Thyroid gland (tissue), 4 donors: ENCODE data around the gene CDYL2. TPM values are rescaled to one million over a fixed set of nuclear protein-coding genes. Genes with fewer than 3 reads are reported as not detected.

Experiments used
- DNase-seq, 2 donors: peaks; one replicate each; pipeline ENCODE4 v3.0.0-alpha.2; 2019
- H3K27ac ChIP-seq, 3 donors: fragments of 200-600 bp; sonication (generic); 1 replicate in 2 of 3; 2 replicates in 1 of 3; pipeline ENCODE4 v1.5.1; 2016 to 2019; ENCODE audit warnings: mild to moderate bottlenecking in 1 of 3, moderate library complexity in 1 of 3
- H3K27me3 ChIP-seq: fragments of 200-600 bp; sonication (generic); one replicate; pipeline ENCODE4 v1.5.1; 2019
- H3K36me3 ChIP-seq, 2 donors: fragments of 200-600 bp; sonication (generic); one replicate each; pipeline ENCODE4 v1.5.1; 2016 to 2019
- H3K4me1 ChIP-seq, 2 donors: fragments of 200-600 bp; sonication (generic); one replicate each; pipeline ENCODE4 v1.5.1; 2017 to 2019
- H3K4me3 ChIP-seq, 3 donors: fragments of 200-600 bp; sonication (generic); replicated peaks in 1 of 3; 1 replicate in 2 of 3; 2 replicates in 1 of 3; pipeline ENCODE4 v1.5.1; 2016; ENCODE audit warnings: mild to moderate bottlenecking in 1 of 3
- H3K9me3 ChIP-seq: fragments of 200-600 bp; sonication (generic); one replicate; pipeline ENCODE4 v1.5.1; 2017
- CTCF ChIP-seq, 6 experiments: fragments of 200-600 bp in 3 of 6; fragments of 450-650 bp in 3 of 6; sonication (generic) in 3 of 6; IDR thresholded peaks; one replicate each; pipeline ENCODE4 v1.5.1; 2016 to 2019; ENCODE audit warnings: antibody characterized with exemption in 6 of 6, mild to moderate bottlenecking in 2 of 6, inconsistent platforms in 1 of 6, moderate library complexity in 1 of 6
- POLR2A ChIP-seq, 2 donors: fragments of 450-650 bp; IDR thresholded peaks; one replicate each; pipeline ENCODE4 v1.6.1; 2017; ENCODE audit warnings: antibody characterized with exemption in 2 of 2, mild to moderate bottlenecking in 2 of 2, moderate library complexity in 1 of 2
- WGBS, 2 donors: methylation state at CpG; one replicate each; pipeline ENCODE4 v1.1.5; 2017; 5-methylcytosine and 5-hydroxymethylcytosine counted together
- intact Hi-C: fragments of 100-400 bp; cut with DNase I; formaldehyde crosslinking; loops from one replicate; pipeline ENCODE4 v1.15.1; 2023
- total RNA-seq, 4 donors: library from RNA; depleted of rRNA; stranded (reverse); fragments of >200 nt; gene quantifications; one replicate each; pipeline ENCODE4 v1.2.3, GENCODE V29; 2016

CDYL2 gene
- total RNA-seq, 4 donors from 2014 or later, result 3.6 to 14.2 (median 5.3) TPM

- TF ChIP-seq POLR2A (IDR thresholded peaks at IDR 0.05) (no peak), CTCF (IDR thresholded peaks at IDR 0.05) (no peak)
- H3K4me3 ChIP-seq, result no peak overlapping the region
- 89 to 90% methylated on average over 5 of the region's 5 CpGs for WGBS, 2 donors
- no peaks in the 10 kb centered on the region for H3K36me3 ChIP-seq
- no peak overlapping the region for H3K27ac ChIP-seq
- no peaks in the 10 kb centered on the region for H3K4me1 ChIP-seq
- no peak for DNase-seq
- no peaks in the 10 kb centered on the region for H3K9me3 ChIP-seq
- intact Hi-C loops, result no loop called here
- no peaks in the 10 kb centered on the region for H3K27me3 ChIP-seq
These were observed 49.9 kb downstream of the CDYL2 start for GRCh38 chr16:80754476-80754875.

GRCh38 chr16:80752541-80752940, 51.9 kb downstream of the CDYL2 start:
- Histone ChIP-seq H3K4me1 (no peaks in the 10 kb centered on the region), H3K9me3 (no peaks in the 10 kb centered on the region), H3K27ac (no peak overlapping the region), H3K4me3 (no peak overlapping the region), H3K36me3 (no peaks in the 10 kb centered on the region), H3K27me3 (no peaks in the 10 kb centered on the region)
- no peak for DNase-seq
- 93 to 98% methylated on average over 2 of the region's 2 CpGs for WGBS, 2 donors
- TF ChIP-seq CTCF (IDR thresholded peaks at IDR 0.05), result no peak
- TF ChIP-seq POLR2A (IDR thresholded peaks at IDR 0.05), result no peak
- intact Hi-C loops, result no loop called here

- no peak overlapping the region for H3K27ac ChIP-seq
- intact Hi-C loops, result no loop called here
- no peaks in the 10 kb centered on the region for H3K9me3 ChIP-seq
These were observed 53.2 kb downstream of the CDYL2 start for GRCh38 chr16:80751167-80751566.

GRCh38 chr16:80746231-80746630, 58.2 kb downstream of the CDYL2 start:
- H3K36me3 ChIP-seq, result no peaks in the 10 kb centered on the region
- no peaks in the 10 kb centered on the region for H3K4me1 ChIP-seq
- no peak overlapping the region for H3K4me3 ChIP-seq
- H3K27me3 ChIP-seq, result no peaks in the 10 kb centered on the region
- TF ChIP-seq CTCF (IDR thresholded peaks at IDR 0.05), result no peak
- no peak for DNase-seq
- 64 to 72% methylated on average over 4 of the region's 4 CpGs for WGBS, 2 donors
- no peaks in the 10 kb centered on the region for H3K9me3 ChIP-seq
- H3K27ac ChIP-seq, result no peak overlapping the region
- intact Hi-C loops, result no loop called here

More at GRCh38 chr16:80751167-80751566, 53.2 kb downstream of the CDYL2 start:
- peak; percentile 12 for DNase-seq
- no peaks in the 10 kb centered on the region for H3K4me1 ChIP-seq
- H3K4me3 ChIP-seq, result no peak overlapping the region
- no peaks in the 10 kb centered on the region for H3K27me3 ChIP-seq
- TF ChIP-seq CTCF (IDR thresholded peaks at IDR 0.05) (no peak), POLR2A (IDR thresholded peaks at IDR 0.05) (no peak)
- no peaks in the 10 kb centered on the region for H3K36me3 ChIP-seq
- 12 to 22% methylated on average over 3 of the region's 3 CpGs for WGBS, 2 donors

- no peak for TF ChIP-seq POLR2A (IDR thresholded peaks at IDR 0.05)
- TF ChIP-seq CTCF (IDR thresholded peaks at IDR 0.05), result no peak
- 64 to 72% methylated on average over 4 of the region's 4 CpGs for WGBS, 2 donors
- Histone ChIP-seq H3K27me3 (no peaks in the 10 kb centered on the region), H3K36me3 (no peaks in the 10 kb centered on the region), H3K4me1 (no peaks in the 10 kb centered on the region), H3K9me3 (no peaks in the 10 kb centered on the region), H3K27ac (no peak overlapping the region), H3K4me3 (no peak overlapping the region)
- no peak for DNase-seq
- intact Hi-C loops, result no loop called here
These were observed 59.5 kb downstream of the CDYL2 start for GRCh38 chr16:80744856-80745255.
